HG03378 (cell line): Measurements from ENCODE around the gene PSMD2.

Source experiments
- ATAC-seq: cut with Tn5 transposase; IDR thresholded peaks from one replicate; pipeline ENCODE4 v1.9.1; 2021; ENCODE audit warnings: mild to moderate bottlenecking, moderate library complexity; ENCODE audit not compliant: unreplicated experiment

The PSMD2 gene

GRCh38 chr3:184354121-184354728, 55.2 kb downstream of the PSMD2 start:
- no peak for ATAC-seq

GRCh38 chr3:184354754-184355153, 55.7 kb downstream of the PSMD2 start:
- no peak for ATAC-seq

- ATAC-seq = no peak
Observed at GRCh38 chr3:184355261-184356040, 56.4 kb downstream of the PSMD2 start.

- ATAC-seq = no peak
Observed at GRCh38 chr3:184357248-184358123, 58.4 kb downstream of the PSMD2 start.

- no peak for ATAC-seq
Observed at GRCh38 chr3:184358124-184358767, 59.2 kb downstream of the PSMD2 start.
